Stimulated activated CD8-positive, alpha-beta memory T cell treated with anti-CD3 and anti-CD28 coated beads, Interleukin-4, amount 100 ng/mL, for 1 hour (primary cell): Measurements from ENCODE around the gene ITGB6.

Experiments used
- DNase-seq, 2 donors: peaks; one replicate each; pipeline ENCODE4 v3.0.0-alpha.2; 2020; ENCODE audit warnings: low read depth in 2 of 2, low spot score in 1 of 2

ITGB6 gene

DNA sequence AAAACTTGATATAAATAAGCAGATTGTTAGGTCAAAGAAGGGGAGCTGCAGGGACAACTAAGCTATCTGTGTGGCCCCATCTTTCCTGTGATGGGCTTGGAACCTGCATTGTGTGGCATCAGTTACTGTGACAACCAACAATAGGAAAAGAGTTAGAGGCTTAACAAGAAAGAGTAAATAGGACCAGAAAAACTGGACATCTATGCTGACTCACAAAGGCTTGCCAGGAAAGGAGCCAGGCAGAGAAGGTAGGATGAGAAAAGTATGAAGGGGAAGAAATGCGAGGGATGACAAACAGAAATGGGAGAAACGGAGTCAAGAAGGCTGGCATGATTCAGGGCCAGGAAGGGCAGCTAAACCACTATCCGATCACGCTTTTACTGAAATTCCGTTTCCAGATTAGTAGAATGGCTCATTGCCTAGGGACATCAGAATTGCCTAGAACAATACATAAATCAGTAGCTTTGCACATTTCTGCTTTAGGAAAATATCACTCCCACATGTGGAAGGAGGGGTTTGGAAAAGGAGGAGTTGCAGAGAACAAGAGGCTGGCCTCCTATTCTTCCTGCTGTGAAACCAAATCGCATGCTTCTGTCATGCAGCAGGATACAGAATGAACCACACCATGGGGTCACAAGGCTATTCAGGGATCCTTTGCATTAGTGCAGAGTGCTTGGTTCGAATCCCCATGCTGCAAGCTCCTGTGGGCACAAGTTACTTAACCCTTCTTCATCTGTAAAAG, 144.9 kb downstream of the ITGB6 start:
- DNase-seq = no peak

GRCh38 chr2:160053946-160054345, 146.1 kb downstream of the ITGB6 start:
- no peak for DNase-seq

DNA sequence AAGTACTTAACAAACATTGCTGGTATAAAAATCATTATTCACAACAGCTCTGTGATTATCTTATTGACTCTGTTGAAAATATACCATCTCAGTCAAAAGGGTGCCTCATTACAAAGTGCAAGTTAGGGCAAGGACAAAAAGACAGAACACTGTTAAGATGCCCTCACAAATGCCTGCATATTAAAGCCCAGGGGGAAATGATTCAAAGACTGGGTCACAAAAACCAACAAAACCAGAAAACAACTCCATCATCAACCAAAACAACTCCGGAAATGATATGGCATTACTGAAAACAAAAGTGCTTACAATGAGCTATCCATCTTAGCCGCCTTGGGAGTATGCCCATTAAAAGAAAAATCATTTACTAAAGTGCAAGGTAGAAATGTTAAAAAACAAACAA, 147.5 kb downstream of the ITGB6 start:
- no peak for DNase-seq

DNA sequence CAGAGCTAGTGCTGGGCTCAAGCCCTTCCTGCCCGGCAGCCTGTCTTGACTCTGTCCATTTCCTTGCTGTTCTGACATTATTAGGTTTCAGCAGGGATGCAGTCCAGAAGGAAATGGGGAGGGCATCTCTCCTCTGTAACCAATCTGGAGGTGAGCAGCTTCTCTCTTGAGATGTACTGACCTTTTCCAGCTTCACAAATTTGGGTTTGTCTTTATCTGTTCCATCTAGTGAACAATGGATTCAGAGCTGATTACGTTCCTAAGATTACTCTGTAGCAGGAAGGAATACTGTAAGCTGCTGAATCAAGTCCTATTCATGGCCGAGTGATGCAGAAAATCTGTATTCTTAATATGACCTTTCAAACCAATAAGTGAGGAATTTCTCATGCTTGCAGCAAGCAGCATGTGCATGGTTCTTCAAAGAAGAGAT, 148.7 kb downstream of the ITGB6 start:
- no peak for DNase-seq

- no peak for DNase-seq
These were observed 149.9 kb downstream of the ITGB6 start for GRCh38 chr2:160050147-160050546.
